SK-N-SH (cell line): ENCODE results near the gene ZNF208.

ENCODE experiments used
- CTCF ChIP-seq: fragments of 200-600 bp; sonication (generic); IDR thresholded peaks from 2 replicates; pipeline ENCODE4 v1.6.1; 2017; ENCODE audit warnings: antibody characterized with exemption, mild to moderate bottlenecking, moderate library complexity
- EZH2phosphoT487 ChIP-seq: fragments of 200-600 bp; sonication (generic); IDR thresholded peaks from 2 replicates; pipeline ENCODE4 v1.6.1; 2017; ENCODE audit warnings: low read depth, mixed run types, mild to moderate bottlenecking, antibody characterized with exemption, moderate library complexity, borderline replicate concordance
- JUND ChIP-seq: IDR thresholded peaks from 2 replicates; pipeline ENCODE4 v1.4.0; 2012

- no peak for TF ChIP-seq EZH2phosphoT487
- TF ChIP-seq JUND, result no peak
- TF ChIP-seq CTCF, result no peak
Measured at GRCh38 chr19:21907516-21907915, 103.2 kb downstream of the ZNF208 start.
